ENCODE measurements around the gene MRPL4.
"Not testable (repeated sequence)": the region's sequence is repeated elsewhere in the genome, so short reads cannot be mapped to it uniquely, and the experiment has no call there.

DNA sequence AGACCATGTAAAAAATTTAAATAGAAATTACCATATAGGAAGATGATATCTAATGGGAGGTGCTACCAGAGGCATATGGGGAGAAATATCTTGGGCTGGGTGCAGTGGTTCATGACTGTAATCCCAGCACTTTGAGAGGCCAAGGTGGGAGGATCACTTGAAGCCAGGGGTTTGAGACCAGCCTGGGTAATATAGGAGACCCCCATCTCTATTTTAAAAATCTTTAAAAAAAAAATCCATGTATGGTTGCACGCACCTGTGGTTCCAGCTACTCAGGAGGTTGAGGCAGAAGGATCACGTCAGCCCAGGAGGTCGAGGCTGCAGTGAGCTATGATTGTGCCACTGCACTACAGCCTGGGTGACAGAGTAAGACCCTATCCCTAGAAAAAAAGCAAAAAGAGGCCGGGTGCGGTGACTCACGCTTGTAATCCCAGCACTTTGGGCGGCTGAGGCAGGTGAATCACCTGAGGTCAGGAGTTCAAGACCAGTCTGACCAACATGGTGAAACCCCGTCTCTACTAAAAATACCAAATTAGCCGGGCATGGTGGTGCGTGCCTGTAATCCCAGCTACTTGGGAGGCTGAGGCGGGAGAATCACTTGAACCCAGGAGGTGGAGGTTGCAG is 10.1 kb upstream of the MRPL4 start:
- not testable (repeated sequence) for TF ChIP-seq BHLHE40 (IDR thresholded peaks at IDR 0.05; ENCODE audit: borderline replicate concordance in 1 of 2, low read depth in 2 of 2, low read length in 1 of 2); POLR2A (IDR thresholded peaks at IDR 0.05; ENCODE audit: low read depth, low read length); RAD21 (IDR thresholded peaks at IDR 0.05; ENCODE audit: insufficient read depth, low read depth, low read length); TAF1 (IDR thresholded peaks at IDR 0.05; ENCODE audit: borderline replicate concordance, low read depth, low read length); GABPA (IDR thresholded peaks at IDR 0.05; ENCODE audit: low read depth); RB1 (IDR thresholded peaks at IDR 0.05; ENCODE audit: borderline replicate concordance); CEBPB (IDR thresholded peaks at IDR 0.05; ENCODE audit: borderline replicate concordance in 1 of 2, low read depth in 2 of 2, low read length in 2 of 2); HDAC2 (IDR thresholded peaks at IDR 0.05)
- TF ChIP-seq, protein P1, sequence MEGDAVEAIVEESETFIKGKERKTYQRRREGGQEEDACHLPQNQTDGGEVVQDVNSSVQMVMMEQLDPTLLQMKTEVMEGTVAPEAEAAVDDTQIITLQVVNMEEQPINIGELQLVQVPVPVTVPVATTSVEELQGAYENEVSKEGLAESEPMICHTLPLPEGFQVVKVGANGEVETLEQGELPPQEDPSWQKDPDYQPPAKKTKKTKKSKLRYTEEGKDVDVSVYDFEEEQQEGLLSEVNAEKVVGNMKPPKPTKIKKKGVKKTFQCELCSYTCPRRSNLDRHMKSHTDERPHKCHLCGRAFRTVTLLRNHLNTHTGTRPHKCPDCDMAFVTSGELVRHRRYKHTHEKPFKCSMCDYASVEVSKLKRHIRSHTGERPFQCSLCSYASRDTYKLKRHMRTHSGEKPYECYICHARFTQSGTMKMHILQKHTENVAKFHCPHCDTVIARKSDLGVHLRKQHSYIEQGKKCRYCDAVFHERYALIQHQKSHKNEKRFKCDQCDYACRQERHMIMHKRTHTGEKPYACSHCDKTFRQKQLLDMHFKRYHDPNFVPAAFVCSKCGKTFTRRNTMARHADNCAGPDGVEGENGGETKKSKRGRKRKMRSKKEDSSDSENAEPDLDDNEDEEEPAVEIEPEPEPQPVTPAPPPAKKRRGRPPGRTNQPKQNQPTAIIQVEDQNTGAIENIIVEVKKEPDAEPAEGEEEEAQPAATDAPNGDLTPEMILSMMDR (IDR thresholded peaks at IDR 0.05 in 2 of 3, conservative IDR thresholded peaks at IDR 0.05 in 1 of 3; ENCODE audit: control insufficient read depth in 2 of 3, extremely low read depth in 1 of 3, insufficient read depth in 1 of 3, low read depth in 3 of 3, low read length in 3 of 3): not testable (repeated sequence)
- TF ChIP-seq, protein P2, sequence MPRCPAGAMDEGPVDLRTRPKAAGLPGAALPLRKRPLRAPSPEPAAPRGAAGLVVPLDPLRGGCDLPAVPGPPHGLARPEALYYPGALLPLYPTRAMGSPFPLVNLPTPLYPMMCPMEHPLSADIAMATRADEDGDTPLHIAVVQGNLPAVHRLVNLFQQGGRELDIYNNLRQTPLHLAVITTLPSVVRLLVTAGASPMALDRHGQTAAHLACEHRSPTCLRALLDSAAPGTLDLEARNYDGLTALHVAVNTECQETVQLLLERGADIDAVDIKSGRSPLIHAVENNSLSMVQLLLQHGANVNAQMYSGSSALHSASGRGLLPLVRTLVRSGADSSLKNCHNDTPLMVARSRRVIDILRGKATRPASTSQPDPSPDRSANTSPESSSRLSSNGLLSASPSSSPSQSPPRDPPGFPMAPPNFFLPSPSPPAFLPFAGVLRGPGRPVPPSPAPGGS (IDR thresholded peaks at IDR 0.05; ENCODE audit: borderline replicate concordance, insufficient read depth, low read depth, low read length, poor library complexity, severe bottlenecking): not testable (repeated sequence)
- TF ChIP-seq, protein P3, sequence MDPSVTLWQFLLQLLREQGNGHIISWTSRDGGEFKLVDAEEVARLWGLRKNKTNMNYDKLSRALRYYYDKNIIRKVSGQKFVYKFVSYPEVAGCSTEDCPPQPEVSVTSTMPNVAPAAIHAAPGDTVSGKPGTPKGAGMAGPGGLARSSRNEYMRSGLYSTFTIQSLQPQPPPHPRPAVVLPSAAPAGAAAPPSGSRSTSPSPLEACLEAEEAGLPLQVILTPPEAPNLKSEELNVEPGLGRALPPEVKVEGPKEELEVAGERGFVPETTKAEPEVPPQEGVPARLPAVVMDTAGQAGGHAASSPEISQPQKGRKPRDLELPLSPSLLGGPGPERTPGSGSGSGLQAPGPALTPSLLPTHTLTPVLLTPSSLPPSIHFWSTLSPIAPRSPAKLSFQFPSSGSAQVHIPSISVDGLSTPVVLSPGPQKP (IDR thresholded peaks at IDR 0.05; ENCODE audit: low read depth, low read length): not testable (repeated sequence)

All from GM12878 (cell line).